SK-N-MC (cell line): ENCODE results near the gene CNNM3.

Source experiments
- EZH2 ChIP-seq: fragments of 200-600 bp; sonication (generic); IDR thresholded peaks from one replicate; pipeline ENCODE4 v1.6.1; 2017; ENCODE audit warnings: antibody characterized with exemption
- POLR2AphosphoS5 ChIP-seq: IDR thresholded peaks from 2 replicates; pipeline ENCODE4 v1.6.1; 2012; ENCODE audit warnings: mild to moderate bottlenecking, low read depth, low read length, borderline replicate concordance

DNA sequence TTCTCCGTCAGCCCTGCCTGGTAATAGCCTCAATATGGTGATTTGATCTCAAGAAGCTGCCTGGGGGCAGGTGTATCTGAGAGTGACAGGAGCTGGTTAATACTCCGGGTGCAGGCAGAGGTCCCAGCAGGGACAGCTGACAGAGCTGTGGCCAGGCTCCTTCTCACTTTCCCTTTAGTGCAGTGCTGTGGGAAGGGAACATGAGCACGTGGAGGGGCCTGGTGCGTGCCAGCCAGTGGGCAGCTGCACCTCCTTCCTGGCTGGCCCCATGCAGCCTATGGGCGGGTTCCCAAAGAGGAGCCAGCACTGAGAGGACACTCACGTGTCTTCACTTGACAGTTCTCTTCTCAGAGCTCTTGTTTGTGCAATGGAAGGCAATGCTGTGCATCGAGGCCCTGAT lies 46.3 kb upstream of the CNNM3 start:
- TF ChIP-seq POLR2AphosphoS5 (no peak), EZH2 (no peak)
